HG02840 (cell line): Measurements from ENCODE around the gene SUN3.
A peak's percentile ranks its signal among the peaks of the same experiment; 100 is the strongest.
"Not testable (repeated sequence)": the region's sequence is repeated elsewhere in the genome, so short reads cannot be mapped to it uniquely, and the experiment has no call there.

Experiments used
- ATAC-seq: cut with Tn5 transposase; IDR thresholded peaks from one replicate; pipeline ENCODE4 v1.9.1; 2021; ENCODE audit warnings: mild to moderate bottlenecking, moderate library complexity, moderate number of reproducible peaks; ENCODE audit not compliant: unreplicated experiment, low FRiP score

Gene SUN3

DNA sequence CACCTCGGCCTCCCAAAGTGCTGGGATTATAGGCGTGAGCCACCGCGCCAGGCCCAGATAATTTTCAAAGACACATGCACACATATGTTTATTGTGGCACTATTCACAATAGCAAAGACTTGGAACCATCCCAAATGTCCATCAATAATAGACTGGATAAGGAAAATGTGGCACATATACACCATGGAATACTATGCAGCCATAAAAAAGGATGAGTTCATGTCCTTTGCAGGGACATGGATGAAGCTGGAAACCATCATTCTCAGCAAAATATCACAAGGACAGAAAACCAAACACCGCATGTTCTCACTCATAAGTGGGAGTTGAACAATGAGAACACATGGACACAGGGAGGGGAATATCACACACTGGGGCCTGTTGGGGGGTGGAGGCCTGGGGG, 48.3 kb downstream of the SUN3 start:
- ATAC-seq, result not testable (repeated sequence)

DNA sequence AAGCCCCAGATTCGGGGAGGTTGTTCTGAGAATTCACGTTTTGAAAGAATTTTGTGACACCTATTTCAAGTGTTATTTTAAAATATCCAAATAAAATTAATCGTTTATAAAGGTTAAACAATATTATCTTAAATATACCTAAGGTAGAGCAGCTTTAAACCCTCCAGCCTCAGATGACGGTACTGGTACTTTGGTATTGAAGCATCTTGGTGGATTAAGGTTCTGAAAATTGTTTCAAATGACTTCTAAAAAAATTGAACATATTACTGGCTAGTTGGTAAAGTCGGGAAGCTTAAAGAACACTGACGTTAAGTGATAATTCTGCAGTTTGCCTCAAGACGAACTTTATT, 49.1 kb downstream of the SUN3 start:
- no peak for ATAC-seq

DNA sequence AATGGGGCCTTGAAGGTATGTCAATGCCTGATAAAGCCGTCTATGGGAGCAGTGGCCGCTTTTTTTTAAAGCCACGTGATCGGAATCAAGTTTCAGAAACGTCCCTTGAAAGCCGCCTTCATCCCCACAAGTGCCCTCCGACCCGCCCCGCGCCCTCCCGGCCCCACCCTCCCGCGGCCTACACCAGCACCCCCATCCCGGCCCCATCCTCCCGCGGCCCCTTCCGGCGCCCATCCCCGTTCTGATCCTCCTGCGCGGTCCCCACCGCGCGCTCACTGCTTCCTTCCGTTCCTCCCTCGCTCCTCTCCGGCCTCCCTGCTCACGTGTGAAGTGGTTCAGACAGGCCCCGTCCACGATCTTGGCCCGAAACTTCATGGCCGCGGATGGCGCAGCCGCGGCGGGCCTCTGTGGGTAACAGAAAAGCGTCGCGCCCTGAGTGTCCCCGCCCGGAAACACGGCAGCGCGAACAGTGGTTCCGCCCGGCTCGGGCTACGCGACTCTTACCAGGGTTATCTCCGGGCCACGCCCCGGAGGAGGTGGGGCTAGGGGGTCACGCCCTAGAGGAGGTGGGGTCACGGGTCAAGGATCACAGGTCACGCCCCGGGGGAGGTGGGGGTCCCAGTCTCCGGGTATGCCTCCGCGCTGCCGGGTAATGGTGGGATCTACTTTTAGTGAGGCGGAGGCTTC, 49.6 kb downstream of the SUN3 start, which contains the start of gene HUS1:
HUS1 (minus strand) TSS at position 471 of the 687 bp plus-strand sequence; CDS start at position 375, 96 bp downstream.
- ATAC-seq, result peak; percentile 99

DNA sequence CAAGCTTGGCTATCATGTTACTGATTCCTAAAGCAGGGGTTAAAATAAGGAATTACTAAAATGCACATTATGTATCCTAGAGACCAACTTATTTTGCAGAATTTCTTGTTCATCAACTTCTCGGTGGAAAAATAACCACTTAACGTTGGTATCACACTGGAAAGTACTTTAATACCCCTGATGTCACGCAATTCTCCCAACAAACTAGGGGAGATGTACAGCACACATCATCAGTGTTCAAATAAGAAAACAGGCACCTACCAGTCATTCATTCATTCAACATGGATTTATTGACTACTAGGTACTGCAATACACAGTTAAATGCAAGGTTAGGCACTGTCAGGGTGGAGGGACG, 50.1 kb downstream of the SUN3 start:
- no peak for ATAC-seq

DNA sequence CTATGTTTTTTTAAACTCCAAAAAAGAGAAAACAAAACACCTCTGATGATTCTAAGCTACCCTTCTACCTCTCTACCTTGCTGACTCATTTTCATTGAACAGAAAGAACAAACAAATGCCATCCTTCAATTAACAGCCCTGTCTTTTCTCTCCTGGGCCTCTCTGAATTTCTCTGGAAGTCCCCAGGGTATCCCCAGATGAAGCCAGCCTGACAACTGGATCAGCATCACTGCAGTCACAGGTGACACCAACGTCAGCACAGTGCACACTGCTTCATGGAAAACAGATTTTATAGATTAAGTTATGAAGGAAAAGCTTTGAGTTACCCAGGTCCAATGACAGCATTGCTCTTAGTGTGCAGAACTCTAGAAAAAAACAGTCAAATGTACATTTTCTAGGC, 55.2 kb downstream of the SUN3 start:
- no peak for ATAC-seq

DNA sequence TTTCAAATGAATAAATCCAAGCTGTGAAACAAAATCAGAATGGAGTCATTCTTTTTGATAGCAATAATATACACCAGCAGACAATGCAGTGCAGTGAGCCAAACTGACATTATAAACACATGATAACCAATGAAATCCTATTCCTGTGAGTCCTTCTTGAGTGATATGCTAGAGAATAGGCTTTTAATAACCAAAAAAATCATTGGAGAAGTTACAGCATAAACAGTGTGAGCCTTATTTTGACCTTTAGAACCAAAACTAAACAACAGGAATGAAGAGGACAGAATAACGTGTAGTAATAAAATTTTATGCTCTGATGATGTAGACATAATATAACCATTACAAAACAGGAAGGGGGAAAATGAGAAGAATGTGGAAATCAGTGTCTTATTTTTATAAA, 58.1 kb downstream of the SUN3 start:
- no peak for ATAC-seq

DNA sequence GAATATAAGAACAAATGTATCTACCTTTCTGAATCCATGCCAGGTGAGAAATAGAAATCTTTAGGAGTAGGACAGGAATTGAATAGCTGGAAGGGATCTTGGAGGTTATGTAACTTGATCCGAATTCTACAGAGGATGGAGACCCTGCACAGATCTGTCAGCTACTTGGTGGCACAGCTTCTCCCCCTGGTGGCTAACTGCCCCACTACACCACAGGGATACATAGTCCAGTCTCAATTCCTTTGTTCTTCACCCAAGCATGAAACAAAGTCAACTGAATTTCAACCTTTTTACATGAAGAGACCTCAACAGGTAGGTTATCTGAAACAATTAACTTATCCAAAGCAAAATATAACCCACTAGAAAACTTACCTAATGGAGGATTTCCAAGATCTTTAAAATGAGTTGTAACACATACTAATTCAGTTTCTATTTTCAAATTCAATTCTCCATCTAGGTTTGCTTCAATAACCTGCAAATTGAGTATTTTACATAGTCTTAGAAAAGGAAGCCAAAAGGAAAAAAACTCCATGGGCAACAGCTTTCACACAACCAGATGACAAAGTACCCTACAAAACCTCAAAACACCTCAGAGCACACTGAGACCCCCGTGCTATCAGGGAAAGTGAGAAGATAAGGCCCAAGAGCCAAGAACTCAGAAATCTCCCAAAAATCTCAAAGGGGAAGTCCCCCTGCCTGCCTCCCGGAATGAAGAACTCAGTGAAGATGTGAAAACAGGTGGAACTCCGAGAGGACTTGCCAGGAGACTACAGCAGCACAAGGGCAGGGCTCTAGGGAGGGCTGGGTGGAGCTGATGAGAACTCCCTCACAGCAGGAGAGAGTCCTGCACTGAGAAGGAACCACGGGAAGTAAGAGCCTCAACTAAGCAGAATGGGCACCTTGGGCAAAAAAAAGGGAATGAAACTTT, 59.8 kb downstream of the SUN3 start:
- ATAC-seq, result no peak

DNA sequence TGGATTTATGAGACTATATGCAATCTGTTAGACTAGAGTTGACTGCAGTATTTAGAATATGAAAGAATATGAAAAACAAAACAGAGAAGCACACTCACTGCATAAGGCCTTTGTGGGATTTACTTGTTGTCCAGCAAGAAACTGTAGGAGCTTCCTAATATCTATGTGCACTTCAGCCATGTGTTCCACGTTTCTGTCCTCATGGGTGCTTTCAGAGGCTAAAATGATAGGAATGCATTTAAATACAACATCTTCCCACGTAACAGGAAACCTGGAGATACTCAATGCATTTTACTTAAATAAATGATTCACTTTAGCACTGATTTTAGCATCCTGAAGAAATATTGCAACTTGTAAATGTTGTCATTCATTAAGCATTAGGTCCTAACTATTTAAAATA, 61.2 kb downstream of the SUN3 start:
- ATAC-seq, result no peak

DNA sequence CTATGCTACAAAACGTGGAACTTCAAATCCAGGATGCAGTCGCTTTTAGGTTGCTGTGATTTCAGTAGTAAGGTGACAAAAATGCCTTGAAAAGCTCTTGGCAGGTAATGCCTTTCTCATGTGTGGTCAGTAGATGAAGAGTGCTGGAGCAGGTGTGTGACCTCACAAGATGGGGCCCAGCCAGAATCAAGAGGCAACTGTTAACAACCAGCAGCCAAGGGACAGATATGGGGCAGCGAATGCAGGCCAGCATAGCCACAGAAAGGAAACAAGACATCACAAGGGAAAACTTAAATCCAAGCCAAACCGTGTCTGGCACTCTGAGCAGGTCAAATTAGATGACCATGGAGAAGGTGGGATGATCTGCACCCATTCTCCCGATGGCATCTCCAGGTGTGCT, 61.8 kb downstream of the SUN3 start:
- no peak for ATAC-seq

DNA sequence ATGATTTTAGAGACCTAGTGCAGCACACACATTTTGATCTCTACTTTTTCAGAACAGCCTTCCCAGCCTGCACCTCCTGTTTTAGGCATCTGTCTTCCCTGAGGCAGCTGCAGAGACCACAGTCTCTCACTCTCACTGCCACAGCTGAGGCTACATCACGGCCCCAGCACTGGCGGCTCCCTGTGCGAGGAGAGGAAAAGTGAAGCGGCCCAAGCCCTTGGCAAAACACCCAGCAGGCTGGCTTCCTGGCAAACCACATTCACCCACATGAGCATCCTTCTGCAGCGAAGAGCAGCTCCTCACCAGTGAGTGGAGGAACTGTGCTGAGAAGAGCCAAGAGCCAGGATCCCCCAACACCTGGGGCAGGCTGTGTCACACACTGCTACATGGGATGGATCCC, 63.5 kb downstream of the SUN3 start:
- ATAC-seq, result no peak

DNA sequence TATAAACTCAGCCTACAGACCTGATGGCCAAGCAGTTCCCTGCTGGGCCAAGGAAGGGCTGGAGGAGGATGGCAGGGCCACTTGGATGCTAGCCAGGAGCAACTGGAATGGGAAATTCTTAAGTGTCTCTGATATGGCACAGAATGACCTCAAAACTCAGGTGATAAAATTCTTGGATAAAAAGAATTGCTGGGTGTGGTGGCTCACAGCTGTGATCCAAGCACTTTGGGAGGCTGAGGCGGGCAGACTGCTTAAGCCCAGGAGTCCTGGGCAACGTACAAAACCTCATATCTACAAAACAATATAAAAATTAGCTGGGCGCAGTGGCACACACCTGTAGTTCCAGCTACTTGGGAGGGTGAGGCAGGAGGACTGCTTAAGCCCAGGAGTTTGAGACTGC, 66.6 kb downstream of the SUN3 start:
- ATAC-seq, result no peak

DNA sequence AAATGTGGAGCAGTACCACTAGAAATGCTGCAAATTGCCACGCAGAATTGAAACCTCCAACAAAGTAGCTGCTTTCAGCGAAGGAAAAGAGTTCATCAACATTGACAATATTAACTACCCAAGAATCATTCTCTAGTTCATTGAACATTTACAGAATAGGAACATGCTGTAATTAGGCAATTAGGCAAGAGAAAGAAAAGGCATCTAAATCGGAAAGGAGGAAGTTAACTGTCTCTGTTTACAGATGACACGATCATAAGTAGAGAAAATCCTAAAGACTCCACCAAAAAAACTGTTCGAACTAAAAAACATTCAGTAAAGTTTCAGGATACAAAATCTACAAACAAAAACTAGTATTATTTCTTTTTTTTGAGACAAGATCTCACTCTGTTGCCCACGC, 71.8 kb downstream of the SUN3 start:
- no peak for ATAC-seq

DNA sequence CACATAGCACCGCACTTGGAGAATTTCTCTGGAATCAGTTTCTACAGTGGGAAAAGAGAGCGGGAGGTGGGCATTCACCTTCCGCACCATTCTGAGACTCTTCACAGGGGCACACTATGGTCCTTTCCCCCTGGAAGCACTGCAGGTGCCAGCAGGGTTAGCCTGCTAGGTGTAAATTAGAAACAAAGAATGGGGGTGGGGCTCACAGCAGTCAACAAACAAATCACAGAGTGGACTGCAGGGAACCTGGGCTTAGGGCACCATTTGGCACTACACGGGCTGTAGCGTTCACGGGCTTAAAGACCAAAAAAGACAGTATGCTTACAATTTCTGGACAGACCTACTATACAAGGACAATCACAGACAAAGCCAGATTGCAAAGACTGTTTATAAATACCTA, 72.7 kb downstream of the SUN3 start:
- no peak for ATAC-seq

DNA sequence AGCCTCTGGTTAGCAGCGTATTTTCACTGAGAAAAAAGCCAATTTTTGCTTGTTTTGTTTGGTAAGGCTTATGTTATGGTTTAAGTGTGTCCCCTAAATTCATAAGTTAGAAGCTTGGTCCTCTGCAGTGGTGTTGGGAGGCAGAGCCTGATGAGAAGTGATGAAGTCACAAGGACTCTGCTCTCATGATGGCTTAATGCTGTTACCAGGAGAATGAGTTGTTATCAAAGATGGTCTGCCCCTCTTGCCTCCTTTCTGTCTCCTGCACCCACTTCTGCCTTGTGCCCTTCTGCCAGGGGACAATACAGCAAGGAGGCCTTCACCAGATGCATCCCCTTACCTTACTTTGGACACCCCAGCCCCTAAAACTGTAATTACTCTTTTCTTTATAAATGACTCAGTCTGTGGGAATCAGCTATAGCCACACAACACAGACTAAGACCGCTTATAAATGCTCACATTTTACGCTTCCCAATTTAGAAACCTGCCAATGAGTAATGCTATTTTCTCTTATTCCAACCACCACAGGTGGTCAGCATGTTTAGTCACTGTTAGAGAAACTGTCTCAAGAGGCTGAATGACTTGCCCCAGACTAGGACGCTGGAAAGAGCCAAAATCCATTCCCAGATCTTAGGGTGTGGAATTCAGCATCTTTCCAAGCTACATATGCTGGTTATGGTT, 74.5 kb downstream of the SUN3 start:
- ATAC-seq, result no peak

DNA sequence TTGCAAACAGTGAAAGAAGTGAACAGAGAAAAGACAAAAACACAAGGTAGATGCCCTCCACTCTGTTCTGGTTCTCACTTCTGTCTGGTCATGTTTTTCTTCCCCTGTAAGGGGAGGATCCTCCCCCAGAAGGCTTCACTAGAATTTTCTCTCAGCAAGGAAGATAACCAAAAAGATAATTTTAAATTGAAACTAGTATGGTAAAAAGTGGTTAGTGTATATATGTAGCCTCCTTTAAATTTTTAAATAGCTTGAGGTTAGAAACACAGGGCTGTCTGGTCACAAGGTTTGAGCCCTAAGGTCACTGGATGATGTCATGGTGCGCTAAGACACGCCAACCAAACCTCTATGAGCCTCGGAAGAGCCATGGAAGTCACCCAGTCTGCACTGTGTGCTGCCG, 75.1 kb downstream of the SUN3 start:
- no peak for ATAC-seq

DNA sequence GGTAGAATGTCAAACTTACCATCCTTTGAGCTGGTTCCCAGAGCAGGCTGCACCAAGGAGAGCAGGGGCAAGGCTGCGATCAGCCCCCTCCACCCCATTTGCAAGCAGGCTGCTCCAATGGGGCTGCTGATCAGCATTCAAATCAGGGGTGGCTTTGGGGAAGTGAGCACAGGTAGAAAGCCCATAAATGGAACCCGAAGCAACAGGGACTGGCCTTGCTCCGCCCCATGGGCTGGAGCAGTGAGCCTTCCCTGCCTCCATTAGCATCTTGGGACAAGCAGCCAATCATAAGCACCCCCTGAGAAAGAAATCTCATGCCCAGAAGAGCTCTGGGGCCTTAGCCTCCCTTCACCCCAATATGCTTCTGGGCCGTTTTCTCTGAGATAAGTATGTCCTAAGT, 76.7 kb downstream of the SUN3 start:
- no peak for ATAC-seq

DNA sequence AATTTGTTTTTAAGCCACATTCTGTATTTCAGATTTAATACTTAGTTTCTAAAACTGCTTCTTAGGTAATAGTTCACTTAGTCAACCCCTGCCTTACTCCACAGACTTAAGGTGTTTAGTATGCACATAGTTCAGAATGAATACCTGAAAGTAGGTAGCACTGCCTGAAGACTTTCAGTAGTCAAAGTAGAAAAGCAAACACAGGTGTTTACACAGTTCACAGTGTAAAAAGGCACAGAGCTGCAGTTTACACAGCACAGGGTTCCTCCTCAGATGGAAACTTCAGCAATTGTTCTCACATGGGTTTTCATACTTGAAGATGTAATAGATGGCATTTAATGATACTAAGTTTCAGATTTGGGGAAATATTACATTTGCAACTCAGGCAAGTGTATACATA, 77.5 kb downstream of the SUN3 start:
- no peak for ATAC-seq

DNA sequence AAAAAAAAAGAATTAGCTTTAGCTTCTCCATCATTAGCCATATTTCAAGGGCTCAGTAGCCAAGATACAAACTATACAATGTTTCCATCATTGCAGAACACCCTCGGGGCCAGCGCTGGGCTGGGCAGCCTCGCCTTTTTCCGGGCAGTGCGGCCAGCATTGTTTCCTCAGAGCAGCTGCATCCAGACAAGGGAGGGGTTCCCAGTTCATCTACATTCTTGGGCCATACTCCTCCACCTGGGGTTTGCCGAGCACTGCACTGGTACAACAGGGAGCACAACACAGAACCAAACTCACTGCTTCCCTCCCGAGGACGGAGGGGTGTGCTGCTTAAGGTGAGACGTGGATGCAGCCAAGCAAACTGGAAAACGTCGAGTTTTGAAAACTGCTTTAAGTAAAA, 78.2 kb downstream of the SUN3 start:
- ATAC-seq, result no peak

DNA sequence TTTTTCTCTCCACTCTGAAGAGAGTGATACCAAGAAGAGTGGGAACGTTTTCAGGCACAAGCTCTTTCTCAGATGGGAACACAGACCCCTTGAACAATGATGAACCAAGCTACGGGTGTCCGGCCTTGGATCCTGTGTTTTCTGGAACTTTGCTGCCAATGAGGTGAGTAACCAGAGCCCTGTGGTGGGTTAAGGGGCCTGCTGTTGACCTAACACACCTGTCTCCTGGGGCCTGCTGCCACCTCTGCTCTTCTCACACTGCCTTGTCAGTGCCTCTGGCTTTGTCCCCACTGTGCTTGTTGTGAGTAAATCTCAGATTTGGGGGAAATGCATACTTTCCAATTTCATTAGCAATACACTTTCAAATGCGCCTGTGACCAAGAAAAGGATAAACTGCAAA, 79.2 kb downstream of the SUN3 start:
- ATAC-seq, result no peak

DNA sequence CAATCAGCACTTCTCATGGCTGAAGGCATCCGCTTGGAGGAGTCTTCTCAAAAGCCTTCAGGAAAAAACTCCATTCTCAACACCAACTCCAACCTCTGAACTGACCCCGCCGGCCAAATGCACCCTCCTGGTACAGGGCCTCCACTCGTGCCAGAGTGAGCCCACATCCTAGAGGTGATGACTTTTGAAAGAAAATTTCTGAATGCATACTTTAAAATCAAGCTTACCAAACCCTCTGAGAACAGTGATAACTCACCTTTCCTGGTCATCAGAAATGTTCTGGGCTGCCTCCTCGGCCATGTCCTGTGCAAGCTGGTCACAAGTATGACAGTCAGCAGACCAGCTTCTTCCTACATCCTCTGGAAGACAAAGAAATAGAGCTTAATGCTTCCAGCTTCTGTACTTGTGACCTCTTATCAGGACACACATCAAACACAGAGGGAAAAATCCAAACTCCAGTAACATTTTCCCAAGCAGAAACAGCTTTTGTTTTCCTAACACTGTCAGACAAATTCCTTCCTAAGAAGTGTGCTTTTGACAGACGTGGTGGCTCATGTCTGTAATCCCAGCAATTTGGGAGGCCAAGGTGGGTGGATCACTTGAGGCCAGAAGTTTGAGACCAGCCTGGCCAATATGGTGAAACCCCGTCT, 80.6 kb downstream of the SUN3 start, which contains the start of gene PKD1L1:
PKD1L1 (minus strand) TSS at position 326 of the 650 bp plus-strand sequence; CDS start at position 300, 26 bp downstream.
- ATAC-seq, result no peak

DNA sequence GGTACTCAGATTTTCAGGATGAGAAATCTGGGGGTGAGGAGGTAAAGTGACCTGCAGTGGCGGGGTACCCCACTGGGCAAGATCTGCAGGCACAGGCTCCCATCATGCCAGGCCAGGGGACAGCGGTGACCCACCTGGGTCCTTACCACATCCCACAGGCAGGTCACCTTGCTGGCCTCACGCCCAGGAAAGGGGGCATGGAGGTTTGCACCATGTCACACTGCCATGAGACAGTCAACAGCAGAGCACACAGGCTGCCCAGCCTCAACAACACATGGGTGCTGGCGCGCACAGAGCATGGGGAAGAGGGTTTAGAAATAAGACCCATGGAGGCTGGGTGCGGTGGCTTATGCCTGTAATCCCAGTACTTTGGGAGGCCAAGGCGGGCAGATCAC, 81.6 kb downstream of the SUN3 start:
- ATAC-seq, result no peak
